Measurements from ENCODE around the gene TMEM120A. TPM values are rescaled to one million over a fixed set of nuclear protein-coding genes. Genes with fewer than 3 reads are reported as not detected.

Gene TMEM120A
- 33.0 to 44.3 TPM (median 43.8 TPM) in 5 replicates for total RNA-seq (2022; extraction: Qiagen RNA extraction; ENCODE audit: low read depth)

DNA sequence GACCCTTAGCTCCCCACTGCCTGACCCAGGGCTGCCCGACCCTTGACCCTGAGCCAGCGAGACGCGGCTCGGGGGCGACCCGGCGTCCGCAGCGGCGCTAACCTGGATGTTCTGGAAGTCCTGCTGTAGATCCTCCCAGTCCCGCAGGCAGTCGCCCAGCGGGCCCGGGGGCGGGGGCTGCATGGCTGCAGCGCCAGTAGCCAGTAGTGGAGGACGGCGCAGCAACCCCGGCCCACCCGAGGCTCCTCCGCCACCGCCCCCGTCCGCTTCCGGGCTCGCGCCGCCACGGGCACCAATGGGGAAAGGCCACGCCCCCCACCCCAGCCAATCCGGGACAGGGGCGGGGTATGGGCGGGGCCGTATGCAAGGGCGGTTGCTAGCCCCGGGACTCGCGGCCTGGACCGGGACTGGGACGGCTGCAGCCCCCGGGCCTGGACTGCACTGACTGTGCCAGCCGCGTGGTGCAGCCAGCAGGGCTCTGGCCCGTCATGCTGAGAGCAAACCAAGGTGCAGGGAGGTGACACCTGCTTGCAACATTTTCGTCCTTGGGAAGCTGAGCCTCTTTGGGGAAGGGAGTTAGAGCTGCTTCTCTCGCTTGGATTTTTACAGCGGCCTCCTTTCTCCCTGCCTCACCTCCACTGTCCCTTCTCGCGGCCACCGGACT lies at the start of gene TMEM120A:
Gene TMEM120A, minus strand, starts transcription at position 208 of the 664 bp plus-strand sequence. Its CDS starts 25 bp downstream, at position 183.

Other genes with a start within 250 kb of the TMEM120A start
- gene CCL26, start 222.4 kb downstream of the TMEM120A start, total RNA-seq (2022; extraction: Qiagen RNA extraction; ENCODE audit: low read depth), result 7.1 to 12.1 TPM (median 8.5 TPM) in 5 replicates
- not detected in 5 replicates for gene CCL24, start 180.8 kb downstream of the TMEM120A start, total RNA-seq (2022; extraction: Qiagen RNA extraction; ENCODE audit: low read depth)
- gene RHBDD2, start 115.6 kb downstream of the TMEM120A start, total RNA-seq (2022; extraction: Qiagen RNA extraction; ENCODE audit: low read depth), result 77.6 to 98.4 TPM (median 94.4 TPM) in 5 replicates
- gene POR, start 79.4 kb downstream of the TMEM120A start, total RNA-seq (2022; extraction: Qiagen RNA extraction; ENCODE audit: low read depth), result 123 to 171 TPM (median 167 TPM) in 5 replicates
- gene STYXL1, start 53.4 kb upstream of the TMEM120A start, total RNA-seq (2022; extraction: Qiagen RNA extraction; ENCODE audit: low read depth), result 39.0 to 46.2 TPM (median 42.2 TPM) in 5 replicates
- 301 to 444 TPM (median 401 TPM) in 5 replicates for gene MDH2, start 53.5 kb upstream of the TMEM120A start, total RNA-seq (2022; extraction: Qiagen RNA extraction; ENCODE audit: low read depth)
- 8.2 to 12.5 TPM (median 11.2 TPM) in 5 replicates for gene SRRM3, start 207.3 kb upstream of the TMEM120A start, total RNA-seq (2022; extraction: Qiagen RNA extraction; ENCODE audit: low read depth)